Measurements from ENCODE around the gene BAIAP2L2.
"Not testable (repeated sequence)": the region's sequence is repeated elsewhere in the genome, so short reads cannot be mapped to it uniquely, and the experiment has no call there.

Gene BAIAP2L2

DNA sequence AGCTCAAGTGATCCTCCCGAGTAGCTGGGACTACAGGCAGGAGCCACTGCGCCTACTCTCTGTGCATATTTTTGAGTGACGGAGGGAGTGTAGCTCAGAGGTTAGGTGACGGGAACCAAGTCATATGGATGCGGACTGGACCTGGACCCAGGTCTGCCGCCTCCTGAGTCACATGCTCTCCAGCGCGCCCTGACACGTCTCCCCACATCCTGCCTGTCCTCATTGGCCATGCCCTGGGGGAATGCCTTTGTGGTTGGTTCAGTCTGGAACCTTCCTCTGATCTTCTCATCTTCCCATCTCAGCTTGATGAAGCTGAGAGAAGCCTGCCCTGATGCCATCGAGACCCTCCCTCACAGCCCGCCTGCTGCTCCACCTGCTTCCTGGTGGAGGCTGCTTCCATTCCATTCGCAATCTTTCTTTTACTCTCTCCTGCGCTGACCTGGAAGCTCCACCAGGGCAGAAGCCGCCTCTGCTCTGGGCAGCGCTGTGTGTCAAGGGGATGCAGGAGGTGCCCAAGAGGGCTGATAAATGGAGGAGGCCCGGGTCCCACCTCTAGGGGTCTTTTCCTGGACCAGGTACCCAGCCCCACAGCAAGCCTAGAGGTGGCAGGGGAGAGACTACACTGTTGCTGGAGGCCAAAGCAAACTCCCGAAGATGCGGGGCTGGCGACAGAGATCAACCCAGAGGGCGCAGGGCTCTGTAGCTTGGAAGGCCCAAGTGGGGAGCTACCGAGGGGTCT, 13.9 kb upstream of the BAIAP2L2 start:
- ChIA-PET POLR2A (interaction anchor here (1.2 kb wide), 1 partner anchor 164 kb away, joined by 3 read pairs; no protein-coding TSS in a partner anchor), CTCF (interaction anchor here (0.9 to 5.8 kb wide), 3 partner anchors 8 to 13 kb away, joined by 3 to 45 read pairs (median 4); no protein-coding TSS in a partner anchor)
- H3K4me3 ChIP-seq (ENCODE audit: low read depth, low read length): no peak overlapping the region
- DNase-seq (ENCODE audit: low read depth, low spot score): no peak
- TF ChIP-seq, protein P1, sequence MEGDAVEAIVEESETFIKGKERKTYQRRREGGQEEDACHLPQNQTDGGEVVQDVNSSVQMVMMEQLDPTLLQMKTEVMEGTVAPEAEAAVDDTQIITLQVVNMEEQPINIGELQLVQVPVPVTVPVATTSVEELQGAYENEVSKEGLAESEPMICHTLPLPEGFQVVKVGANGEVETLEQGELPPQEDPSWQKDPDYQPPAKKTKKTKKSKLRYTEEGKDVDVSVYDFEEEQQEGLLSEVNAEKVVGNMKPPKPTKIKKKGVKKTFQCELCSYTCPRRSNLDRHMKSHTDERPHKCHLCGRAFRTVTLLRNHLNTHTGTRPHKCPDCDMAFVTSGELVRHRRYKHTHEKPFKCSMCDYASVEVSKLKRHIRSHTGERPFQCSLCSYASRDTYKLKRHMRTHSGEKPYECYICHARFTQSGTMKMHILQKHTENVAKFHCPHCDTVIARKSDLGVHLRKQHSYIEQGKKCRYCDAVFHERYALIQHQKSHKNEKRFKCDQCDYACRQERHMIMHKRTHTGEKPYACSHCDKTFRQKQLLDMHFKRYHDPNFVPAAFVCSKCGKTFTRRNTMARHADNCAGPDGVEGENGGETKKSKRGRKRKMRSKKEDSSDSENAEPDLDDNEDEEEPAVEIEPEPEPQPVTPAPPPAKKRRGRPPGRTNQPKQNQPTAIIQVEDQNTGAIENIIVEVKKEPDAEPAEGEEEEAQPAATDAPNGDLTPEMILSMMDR (IDR thresholded peaks at IDR 0.05; ENCODE audit: insufficient read depth, low read length, missing control alignments): no peak

- ChIA-PET CTCF (interaction anchor here (1.2 to 5.8 kb wide), 2 partner anchors 9 to 23 kb away, joined by 3 to 45 read pairs; no protein-coding TSS in a partner anchor), POLR2A (no interaction called here)
- TF ChIP-seq, protein P1 (IDR thresholded peaks at IDR 0.05; ENCODE audit: insufficient read depth, low read length, missing control alignments): no peak
- H3K4me3 ChIP-seq (ENCODE audit: low read depth, low read length): no peak overlapping the region
- no peak for DNase-seq (ENCODE audit: low read depth, low spot score)
Observed at GRCh38 chr22:38122616-38123015, 12.1 kb upstream of the BAIAP2L2 start.

GRCh38 chr22:38120359-38121110, 10.1 kb upstream of the BAIAP2L2 start:
- POLR2A ChIA-PET: no interaction called here
- CTCF ChIA-PET: interaction anchor here (1.8 to 5.8 kb wide), 2 partner anchors 7 to 20 kb away, joined by 5 to 45 read pairs; no protein-coding TSS in a partner anchor
- H3K4me3 ChIP-seq (ENCODE audit: low read depth, low read length): no peak overlapping the region

GRCh38 chr22:38118747-38119146, 8.3 kb upstream of the BAIAP2L2 start:
- H3K4me3 ChIP-seq (ENCODE audit: low read depth, low read length); DNase-seq (ENCODE audit: low read depth, low spot score); POLR2A ChIA-PET: not testable (repeated sequence)
- CTCF ChIA-PET: interaction anchor here (0.8 to 1.1 kb wide), 2 partner anchors 25 to 234 kb away, joined by 3 to 5 read pairs; no protein-coding TSS in a partner anchor

More at GRCh38 chr22:38120359-38121110, 10.1 kb upstream of the BAIAP2L2 start:
- DNase-seq (ENCODE audit: low read depth, low spot score): no peak
- TF ChIP-seq, protein P1 (IDR thresholded peaks at IDR 0.05; ENCODE audit: insufficient read depth, low read length, missing control alignments): no peak

- DNase-seq (ENCODE audit: low read depth, low spot score): no peak
- ChIA-PET CTCF (interaction anchor here (1.1 kb wide), 1 partner anchor 234 kb away, joined by 5 read pairs; no protein-coding TSS in a partner anchor), POLR2A (no interaction called here)
- H3K4me3 ChIP-seq (ENCODE audit: low read depth, low read length): no peak overlapping the region
- TF ChIP-seq, protein P1 (IDR thresholded peaks at IDR 0.05; ENCODE audit: insufficient read depth, low read length, missing control alignments): no peak
Observed at GRCh38 chr22:38118182-38118581, 7.7 kb upstream of the BAIAP2L2 start.

- POLR2A ChIA-PET; DNase-seq (ENCODE audit: low read depth, low spot score); H3K4me3 ChIP-seq (ENCODE audit: low read depth, low read length); CTCF ChIA-PET: not testable (repeated sequence)
Observed at GRCh38 chr22:38117556-38117955, 7.1 kb upstream of the BAIAP2L2 start.
